NT2/D1 (cell line): ENCODE data around the gene U2SURP.

Source experiments
- SUZ12 ChIP-seq: IDR thresholded peaks from 2 replicates; pipeline ENCODE4 v1.6.1; 2011; ENCODE audit not compliant: insufficient read length, insufficient read depth; ENCODE audit errors: extremely low read depth
- YY1 ChIP-seq: IDR thresholded peaks from 2 replicates; pipeline ENCODE4 v1.6.1; 2011; ENCODE audit not compliant: insufficient read length, insufficient read depth
- ZNF274 ChIP-seq: IDR thresholded peaks from 2 replicates; pipeline ENCODE4 v1.6.1; 2011; ENCODE audit warnings: mild to moderate bottlenecking, low read depth, low read length

- TF ChIP-seq YY1 (no peak), ZNF274 (no peak), SUZ12 (no peak)
Observed at GRCh38 chr3:143024351-143024960, 23.1 kb downstream of the U2SURP start.
